Thyroid gland (tissue), 4 donors: ENCODE results near the gene SLC2A13. TPM values are rescaled to one million over a fixed set of nuclear protein-coding genes. Genes with fewer than 3 reads are reported as not detected.
A peak's percentile ranks its signal among the peaks of the same experiment; 100 is the strongest.
"Not testable (repeated sequence)": the region's sequence is repeated elsewhere in the genome, so short reads cannot be mapped to it uniquely, and the experiment has no call there.

Source experiments
- DNase-seq, 2 donors: peaks; one replicate each; pipeline ENCODE4 v3.0.0-alpha.2; 2019
- H3K27ac ChIP-seq, 3 donors: fragments of 200-600 bp; sonication (generic); 1 replicate in 2 of 3; 2 replicates in 1 of 3; pipeline ENCODE4 v1.5.1; 2016 to 2019; ENCODE audit warnings: mild to moderate bottlenecking in 1 of 3, moderate library complexity in 1 of 3
- H3K27me3 ChIP-seq: fragments of 200-600 bp; sonication (generic); one replicate; pipeline ENCODE4 v1.5.1; 2019
- H3K36me3 ChIP-seq, 2 donors: fragments of 200-600 bp; sonication (generic); one replicate each; pipeline ENCODE4 v1.5.1; 2016 to 2019
- H3K4me1 ChIP-seq, 2 donors: fragments of 200-600 bp; sonication (generic); one replicate each; pipeline ENCODE4 v1.5.1; 2017 to 2019
- H3K4me3 ChIP-seq, 3 donors: fragments of 200-600 bp; sonication (generic); replicated peaks in 1 of 3; 1 replicate in 2 of 3; 2 replicates in 1 of 3; pipeline ENCODE4 v1.5.1; 2016; ENCODE audit warnings: mild to moderate bottlenecking in 1 of 3
- H3K9me3 ChIP-seq: fragments of 200-600 bp; sonication (generic); one replicate; pipeline ENCODE4 v1.5.1; 2017
- POLR2A ChIP-seq, 2 donors: fragments of 450-650 bp; IDR thresholded peaks; one replicate each; pipeline ENCODE4 v1.6.1; 2017; ENCODE audit warnings: antibody characterized with exemption in 2 of 2, mild to moderate bottlenecking in 2 of 2, moderate library complexity in 1 of 2
- WGBS, 2 donors: methylation state at CpG; one replicate each; pipeline ENCODE4 v1.1.5; 2017; 5-methylcytosine and 5-hydroxymethylcytosine counted together
- intact Hi-C: fragments of 100-400 bp; cut with DNase I; formaldehyde crosslinking; loops from one replicate; pipeline ENCODE4 v1.15.1; 2023
- total RNA-seq, 4 donors: library from RNA; depleted of rRNA; stranded (reverse); fragments of >200 nt; gene quantifications; one replicate each; pipeline ENCODE4 v1.2.3, GENCODE V29; 2016
- TF ChIP-seq, protein P1 (sequence below), 6 experiments: fragments of 200-600 bp in 3 of 6; fragments of 450-650 bp in 3 of 6; sonication (generic) in 3 of 6; IDR thresholded peaks; one replicate each; pipeline ENCODE4 v1.5.1; 2016 to 2019; ENCODE audit warnings: antibody characterized with exemption in 6 of 6, mild to moderate bottlenecking in 2 of 6, inconsistent platforms in 1 of 6, moderate library complexity in 1 of 6

The SLC2A13 gene
- total RNA-seq, 4 donors from 2014 or later, result 9.8 to 21.3 (median 10.0) TPM

DNA sequence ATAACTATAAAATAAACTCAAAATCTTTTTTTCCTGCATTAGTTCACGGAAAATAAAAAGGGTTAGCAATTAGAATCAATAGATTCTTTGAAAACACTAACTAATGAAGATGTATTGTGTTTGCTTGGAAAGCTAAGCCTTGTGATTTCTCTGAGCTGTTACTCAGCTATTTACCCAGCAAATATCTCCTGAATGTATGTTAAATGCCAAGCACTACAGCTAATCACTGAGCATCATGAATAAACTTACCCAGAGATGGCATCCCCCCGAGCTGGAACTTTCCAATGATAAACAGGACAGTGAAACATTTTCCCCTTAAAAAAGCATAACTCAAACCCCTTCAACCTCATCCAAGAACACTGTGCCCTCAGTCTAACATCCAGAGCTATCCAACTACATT lies 71.2 kb downstream of the SLC2A13 start:
- H3K27me3 ChIP-seq, result no peaks in the 10 kb centered on the region
- no peak for DNase-seq
- TF ChIP-seq POLR2A (IDR thresholded peaks at IDR 0.05), result no peak
- TF ChIP-seq, protein P1, sequence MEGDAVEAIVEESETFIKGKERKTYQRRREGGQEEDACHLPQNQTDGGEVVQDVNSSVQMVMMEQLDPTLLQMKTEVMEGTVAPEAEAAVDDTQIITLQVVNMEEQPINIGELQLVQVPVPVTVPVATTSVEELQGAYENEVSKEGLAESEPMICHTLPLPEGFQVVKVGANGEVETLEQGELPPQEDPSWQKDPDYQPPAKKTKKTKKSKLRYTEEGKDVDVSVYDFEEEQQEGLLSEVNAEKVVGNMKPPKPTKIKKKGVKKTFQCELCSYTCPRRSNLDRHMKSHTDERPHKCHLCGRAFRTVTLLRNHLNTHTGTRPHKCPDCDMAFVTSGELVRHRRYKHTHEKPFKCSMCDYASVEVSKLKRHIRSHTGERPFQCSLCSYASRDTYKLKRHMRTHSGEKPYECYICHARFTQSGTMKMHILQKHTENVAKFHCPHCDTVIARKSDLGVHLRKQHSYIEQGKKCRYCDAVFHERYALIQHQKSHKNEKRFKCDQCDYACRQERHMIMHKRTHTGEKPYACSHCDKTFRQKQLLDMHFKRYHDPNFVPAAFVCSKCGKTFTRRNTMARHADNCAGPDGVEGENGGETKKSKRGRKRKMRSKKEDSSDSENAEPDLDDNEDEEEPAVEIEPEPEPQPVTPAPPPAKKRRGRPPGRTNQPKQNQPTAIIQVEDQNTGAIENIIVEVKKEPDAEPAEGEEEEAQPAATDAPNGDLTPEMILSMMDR (IDR thresholded peaks at IDR 0.05), result no peak
- H3K36me3 ChIP-seq, result no peaks in the 10 kb centered on the region
- H3K9me3 ChIP-seq, result no peaks in the 10 kb centered on the region
- 26 to 29% methylated on average over 2 of the region's 2 CpGs for WGBS, 2 donors
- no peaks in the 10 kb centered on the region for H3K4me1 ChIP-seq
- no peak overlapping the region for H3K27ac ChIP-seq
- no peak overlapping the region for H3K4me3 ChIP-seq
- intact Hi-C loops, result no loop called here

DNA sequence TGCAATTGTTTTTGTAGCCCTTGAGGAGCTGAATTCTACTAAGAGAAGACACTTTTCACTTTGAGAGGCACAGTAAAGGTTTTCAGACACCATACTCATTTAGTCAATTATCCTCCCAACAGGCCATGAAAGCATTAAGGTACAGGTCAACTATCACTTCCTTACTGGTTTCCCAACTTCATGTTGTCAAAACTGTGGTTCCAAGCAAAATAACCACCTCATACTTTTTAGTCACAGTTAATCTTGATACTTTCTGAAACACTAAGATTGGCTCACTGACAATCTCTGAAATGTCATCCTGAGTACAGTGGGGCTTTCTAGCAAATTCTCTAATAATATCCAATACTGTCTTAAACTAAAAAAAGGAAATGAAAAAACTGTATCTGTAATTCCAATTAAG lies 71.7 kb downstream of the SLC2A13 start:
- no peaks in the 10 kb centered on the region for H3K27me3 ChIP-seq
- no peak overlapping the region for H3K4me3 ChIP-seq
- TF ChIP-seq, protein P1 (IDR thresholded peaks at IDR 0.05), result no peak
- no peak for TF ChIP-seq POLR2A (IDR thresholded peaks at IDR 0.05)
- no peak overlapping the region for H3K27ac ChIP-seq
- no peak for DNase-seq
- H3K4me1 ChIP-seq, result no peaks in the 10 kb centered on the region
- H3K36me3 ChIP-seq, result no peaks in the 10 kb centered on the region
- H3K9me3 ChIP-seq, result no peaks in the 10 kb centered on the region
- intact Hi-C loops, result no loop called here

DNA sequence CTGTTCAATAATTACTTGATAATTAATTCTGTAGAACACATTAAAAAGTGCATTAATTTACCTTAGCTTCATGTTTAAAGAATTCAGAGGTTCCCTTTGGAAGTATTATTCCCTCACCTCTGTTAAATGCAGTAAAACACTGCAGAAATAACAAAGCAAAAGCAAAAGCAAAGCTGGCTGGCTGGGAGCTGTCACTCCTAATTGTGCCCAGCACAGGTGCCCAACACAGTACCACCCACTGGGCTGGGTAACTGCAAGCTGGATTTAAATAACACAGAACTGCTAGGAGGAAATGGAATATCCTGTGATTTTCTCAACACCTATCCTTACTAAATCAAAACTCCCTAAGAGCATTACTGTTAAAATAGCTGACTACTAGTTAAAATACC lies 72.6 kb downstream of the SLC2A13 start:
- peak in 1 of 2 donors; percentile 17 for DNase-seq
- H3K9me3 ChIP-seq, result no peaks in the 10 kb centered on the region
- H3K4me1 ChIP-seq, result no peaks in the 10 kb centered on the region
- no peak for TF ChIP-seq POLR2A (IDR thresholded peaks at IDR 0.05)
- TF ChIP-seq, protein P1 (IDR thresholded peaks at IDR 0.05), result no peak
- no peaks in the 10 kb centered on the region for H3K36me3 ChIP-seq
- no peaks in the 10 kb centered on the region for H3K27me3 ChIP-seq
- no peak overlapping the region for H3K4me3 ChIP-seq
- H3K27ac ChIP-seq, result no peak overlapping the region
- intact Hi-C loops, result no loop called here

DNA sequence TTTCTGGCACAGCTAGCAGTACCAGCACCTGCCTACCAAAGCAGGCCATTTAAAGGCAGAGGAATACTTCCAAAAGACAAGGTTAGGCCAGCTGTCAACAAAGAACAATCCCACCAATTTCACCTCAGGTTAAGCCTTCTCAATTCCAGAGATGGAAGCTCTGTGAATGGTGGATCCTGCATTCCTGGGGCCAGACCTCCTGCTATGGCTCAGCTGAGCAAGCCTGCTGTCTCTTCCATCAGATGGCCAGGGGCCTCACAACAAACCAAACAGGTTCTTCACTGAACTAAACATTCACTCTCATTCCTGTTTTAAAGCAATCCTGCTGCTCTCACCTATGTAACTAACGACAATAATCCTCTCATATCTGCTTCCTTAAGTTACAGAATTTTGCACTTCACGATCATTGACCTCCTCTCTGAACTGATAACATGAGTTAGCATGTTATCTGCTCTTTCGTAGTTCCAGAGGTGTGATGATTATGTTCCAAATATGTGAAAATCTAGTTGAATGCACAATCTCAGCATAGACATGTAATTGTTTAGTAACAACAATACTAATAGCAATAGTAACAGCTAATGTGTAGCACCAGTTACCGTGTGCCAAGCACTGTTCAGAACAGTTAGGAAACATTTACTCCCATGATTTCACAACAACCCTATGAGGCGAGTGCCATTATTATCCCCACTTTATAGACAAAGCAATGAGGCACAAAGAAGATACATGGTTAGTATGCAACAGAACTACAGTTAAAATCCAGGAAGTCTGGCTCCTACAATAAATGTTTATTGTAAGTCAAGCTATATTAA lies 73.2 kb downstream of the SLC2A13 start:
- Histone ChIP-seq H3K27me3 (no peaks in the 10 kb centered on the region), H3K27ac (no peak overlapping the region), H3K9me3 (no peaks in the 10 kb centered on the region), H3K4me1 (no peaks in the 10 kb centered on the region), H3K4me3 (no peak overlapping the region), H3K36me3 (no peaks in the 10 kb centered on the region)
- TF ChIP-seq POLR2A (IDR thresholded peaks at IDR 0.05), result no peak
- TF ChIP-seq, protein P1 (IDR thresholded peaks at IDR 0.05), result no peak
- 88 to 90% methylated on average over 5 of the region's 5 CpGs for WGBS, 2 donors
- intact Hi-C loops, result no loop called here
- no peak for DNase-seq

DNA sequence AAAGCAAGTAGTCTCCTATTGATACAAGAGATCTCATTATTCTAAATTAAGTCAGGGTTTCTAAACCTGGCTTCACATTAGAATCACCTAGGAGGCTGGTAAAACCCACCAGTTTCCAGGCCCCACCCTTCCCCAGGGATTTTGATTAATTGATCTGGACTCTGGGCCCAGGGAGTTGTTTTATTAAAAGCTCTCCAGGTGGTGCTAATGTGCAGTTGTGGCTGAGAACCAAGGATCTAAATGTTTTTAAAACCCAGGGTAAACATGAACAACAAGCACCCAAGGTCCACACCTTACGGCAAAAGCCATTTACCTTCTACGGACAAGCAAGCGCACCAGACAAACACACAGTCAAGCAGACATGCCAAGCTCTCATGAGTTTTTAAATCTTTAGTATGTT lies 73.9 kb downstream of the SLC2A13 start:
- WGBS, 2 donors, result 95 to 97% methylated on average over 3 of the region's 3 CpGs
- no peaks in the 10 kb centered on the region for H3K36me3 ChIP-seq
- intact Hi-C loops, result no loop called here
- H3K27me3 ChIP-seq, result no peaks in the 10 kb centered on the region
- H3K9me3 ChIP-seq, result no peaks in the 10 kb centered on the region
- H3K4me1 ChIP-seq, result no peaks in the 10 kb centered on the region
- no peak overlapping the region for H3K4me3 ChIP-seq
- no peak overlapping the region for H3K27ac ChIP-seq
- TF ChIP-seq POLR2A (IDR thresholded peaks at IDR 0.05), result no peak
- TF ChIP-seq, protein P1 (IDR thresholded peaks at IDR 0.05), result no peak
- DNase-seq, result no peak

DNA sequence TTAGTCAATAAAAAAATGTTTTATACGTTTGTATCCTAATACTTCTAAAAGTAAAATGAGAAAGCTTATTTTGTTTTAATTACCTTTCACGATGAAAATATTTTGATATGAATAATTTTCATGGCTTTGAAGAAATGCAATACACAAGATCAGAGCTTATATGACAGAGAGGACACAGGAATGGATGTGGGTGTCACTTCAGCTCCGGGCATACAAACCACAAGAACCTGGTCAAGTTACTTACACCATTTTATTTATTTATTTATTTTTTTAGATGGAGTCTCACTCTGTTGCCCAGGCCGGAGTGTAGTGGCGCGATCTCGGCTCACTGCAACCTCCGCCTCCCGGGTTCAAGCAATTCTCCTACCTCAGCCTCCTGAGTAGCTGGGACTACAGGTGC lies 74.9 kb downstream of the SLC2A13 start:
- WGBS, 2 donors, result 87 to 95% methylated on average over 9 of the region's 9 CpGs
- H3K27me3 ChIP-seq, H3K4me3 ChIP-seq, H3K36me3 ChIP-seq, intact Hi-C loops, H3K9me3 ChIP-seq, DNase-seq, H3K4me1 ChIP-seq, H3K27ac ChIP-seq: not testable (repeated sequence)
